LNCAP (cell line): Measurements from ENCODE around the gene GCN1.

ENCODE experiments used
- TF ChIP-seq, protein P1 (sequence below): fragments of 450-650 bp; IDR thresholded peaks from 2 replicates; pipeline ENCODE4 v1.5.1; 2017; ENCODE audit warnings: mild to moderate bottlenecking

The GCN1 gene

DNA sequence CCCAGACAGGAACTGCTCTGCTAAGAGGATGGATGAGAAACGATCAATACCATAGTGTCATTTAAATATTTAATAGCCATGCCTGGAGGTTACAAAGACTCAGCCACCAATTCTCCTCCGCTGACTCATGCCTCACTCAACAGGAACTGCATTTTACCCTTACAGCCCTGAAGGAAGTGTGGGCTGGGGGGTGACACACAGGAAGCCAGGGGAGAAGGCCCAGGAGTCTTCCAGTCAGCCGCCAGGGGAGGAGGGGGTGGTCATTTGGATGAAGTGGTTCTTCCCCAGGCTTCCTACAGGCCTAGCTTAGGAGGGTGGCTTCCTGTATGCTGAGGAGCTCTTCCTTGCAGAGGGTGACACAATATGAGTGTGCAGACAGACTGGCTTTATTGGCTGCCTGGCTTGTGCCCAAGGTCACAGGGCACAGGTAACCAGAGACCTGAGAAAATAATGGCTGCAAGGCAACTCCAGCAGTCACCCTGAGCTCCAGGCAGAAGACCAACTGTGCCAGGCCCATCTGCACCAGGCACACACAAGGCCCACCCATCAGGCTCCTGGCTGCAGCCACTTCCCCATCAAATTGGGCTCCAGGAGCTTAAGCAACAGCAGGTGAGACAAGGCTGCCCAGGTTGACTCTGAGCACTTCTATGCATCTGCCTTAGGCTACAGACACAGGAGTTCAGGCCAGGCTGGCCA, 36.9 kb upstream of the GCN1 start:
- TF ChIP-seq, protein P1, sequence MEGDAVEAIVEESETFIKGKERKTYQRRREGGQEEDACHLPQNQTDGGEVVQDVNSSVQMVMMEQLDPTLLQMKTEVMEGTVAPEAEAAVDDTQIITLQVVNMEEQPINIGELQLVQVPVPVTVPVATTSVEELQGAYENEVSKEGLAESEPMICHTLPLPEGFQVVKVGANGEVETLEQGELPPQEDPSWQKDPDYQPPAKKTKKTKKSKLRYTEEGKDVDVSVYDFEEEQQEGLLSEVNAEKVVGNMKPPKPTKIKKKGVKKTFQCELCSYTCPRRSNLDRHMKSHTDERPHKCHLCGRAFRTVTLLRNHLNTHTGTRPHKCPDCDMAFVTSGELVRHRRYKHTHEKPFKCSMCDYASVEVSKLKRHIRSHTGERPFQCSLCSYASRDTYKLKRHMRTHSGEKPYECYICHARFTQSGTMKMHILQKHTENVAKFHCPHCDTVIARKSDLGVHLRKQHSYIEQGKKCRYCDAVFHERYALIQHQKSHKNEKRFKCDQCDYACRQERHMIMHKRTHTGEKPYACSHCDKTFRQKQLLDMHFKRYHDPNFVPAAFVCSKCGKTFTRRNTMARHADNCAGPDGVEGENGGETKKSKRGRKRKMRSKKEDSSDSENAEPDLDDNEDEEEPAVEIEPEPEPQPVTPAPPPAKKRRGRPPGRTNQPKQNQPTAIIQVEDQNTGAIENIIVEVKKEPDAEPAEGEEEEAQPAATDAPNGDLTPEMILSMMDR: no peak

DNA sequence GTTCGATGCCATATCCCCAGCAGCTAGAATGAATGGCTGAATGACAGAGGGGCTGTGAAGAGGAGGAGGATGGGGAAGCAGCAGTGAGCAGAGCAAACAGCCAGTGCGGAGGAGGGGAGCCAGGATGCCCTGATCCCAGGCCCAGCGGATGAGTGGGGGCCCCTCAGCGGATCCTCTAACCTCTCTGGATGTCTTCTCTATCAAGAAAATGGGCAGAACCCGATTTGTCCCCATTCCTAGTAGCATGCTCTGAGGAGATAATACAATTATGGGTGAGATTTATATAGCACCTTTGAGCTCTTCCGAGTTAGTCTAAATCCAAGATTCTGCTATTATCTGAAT, 36.4 kb upstream of the GCN1 start:
- TF ChIP-seq, protein P1: no peak

DNA sequence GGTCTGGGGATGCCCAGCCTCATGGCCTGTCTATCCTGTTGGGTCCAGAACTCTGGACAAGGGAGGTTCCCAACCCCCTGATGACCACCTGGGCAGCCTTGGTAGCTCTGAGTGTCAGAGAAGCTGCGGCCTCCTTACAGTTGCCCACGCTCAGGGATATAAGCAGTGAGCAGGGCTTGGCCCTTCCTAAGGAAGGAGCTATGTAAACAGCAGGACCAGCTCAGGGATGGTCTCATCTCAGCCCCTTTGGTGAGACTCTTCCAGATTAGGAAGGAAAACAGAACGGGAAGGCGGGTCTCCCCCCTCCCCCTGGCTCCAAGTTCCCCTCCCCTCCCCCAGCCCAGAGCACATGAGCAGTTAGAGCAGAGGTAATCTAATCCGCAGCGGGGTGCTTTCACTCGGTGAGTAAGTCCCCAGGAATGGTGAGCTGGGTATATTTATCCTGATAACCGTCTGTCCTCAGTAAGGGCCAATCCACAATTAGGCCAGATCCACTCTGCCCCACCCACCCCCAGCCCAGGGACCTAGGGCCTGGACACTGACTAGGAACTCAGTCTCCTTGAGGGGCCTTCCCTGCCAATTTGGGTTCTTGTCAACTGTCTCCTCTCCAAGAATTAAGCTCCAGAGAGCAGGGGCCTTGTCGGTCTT, 35.9 kb upstream of the GCN1 start:
- TF ChIP-seq, protein P1: no peak

DNA sequence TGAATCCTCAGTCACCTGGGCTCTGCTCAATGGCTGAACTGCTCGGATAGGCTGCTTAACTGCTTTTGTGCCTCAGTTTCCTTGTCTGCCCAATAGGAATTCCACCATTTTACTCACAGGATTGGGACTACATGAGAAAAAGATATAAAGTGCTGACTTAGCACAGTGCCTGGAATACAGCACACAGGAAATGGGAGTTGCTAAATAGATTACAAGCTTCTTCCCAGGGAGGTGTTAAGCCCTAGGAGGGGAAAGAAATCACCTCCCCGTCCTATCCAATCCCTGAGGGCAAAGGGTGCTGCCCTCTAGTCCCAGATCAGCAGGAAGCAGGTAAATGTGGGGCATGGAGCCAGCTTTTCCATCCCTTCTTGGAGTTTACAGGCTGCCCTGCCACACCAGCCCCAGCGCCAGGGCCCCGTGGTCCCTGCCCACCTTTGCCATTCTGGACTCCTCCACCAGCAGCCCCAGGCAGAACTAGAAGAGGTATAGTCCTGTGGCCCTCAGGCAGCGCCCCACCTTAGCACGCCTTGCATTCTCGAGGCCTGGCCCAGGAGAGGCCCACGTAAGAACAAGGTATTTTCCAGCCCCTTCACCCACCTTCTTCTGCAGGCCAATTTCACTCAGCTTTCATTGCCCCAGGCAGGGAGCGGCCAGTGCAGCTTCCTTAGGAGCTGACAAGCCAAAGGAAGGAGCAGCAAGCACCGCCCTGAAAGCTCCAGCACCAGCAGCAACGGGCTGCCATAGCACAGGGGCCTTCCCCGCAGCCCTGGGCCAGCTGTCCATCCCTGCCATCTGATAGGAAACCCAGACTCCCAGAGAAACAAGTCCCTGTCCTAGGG, 35.2 kb upstream of the GCN1 start:
- TF ChIP-seq, protein P1: no peak; the same call in 1 of the 2 replicates

DNA sequence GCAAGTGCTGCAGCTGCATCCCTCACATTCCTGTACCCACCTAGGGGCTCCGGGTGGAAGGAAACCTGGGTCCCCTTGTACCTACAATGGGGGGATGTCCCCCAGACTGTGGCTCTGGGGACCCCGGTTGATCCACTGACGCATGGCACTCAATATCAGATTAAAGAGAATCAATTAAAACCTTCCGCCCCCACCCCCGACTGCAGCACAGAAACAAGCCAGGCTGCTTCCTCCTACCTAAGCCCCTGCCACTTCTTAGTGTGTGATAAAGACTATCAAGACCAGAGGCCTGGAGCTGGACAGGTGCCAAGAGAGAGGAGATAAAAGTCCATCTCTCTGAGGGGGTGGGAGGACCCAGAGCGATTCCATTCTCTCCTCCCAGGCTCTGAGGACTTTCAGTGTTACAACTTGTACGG, 34.6 kb upstream of the GCN1 start:
- TF ChIP-seq, protein P1: no peak

DNA sequence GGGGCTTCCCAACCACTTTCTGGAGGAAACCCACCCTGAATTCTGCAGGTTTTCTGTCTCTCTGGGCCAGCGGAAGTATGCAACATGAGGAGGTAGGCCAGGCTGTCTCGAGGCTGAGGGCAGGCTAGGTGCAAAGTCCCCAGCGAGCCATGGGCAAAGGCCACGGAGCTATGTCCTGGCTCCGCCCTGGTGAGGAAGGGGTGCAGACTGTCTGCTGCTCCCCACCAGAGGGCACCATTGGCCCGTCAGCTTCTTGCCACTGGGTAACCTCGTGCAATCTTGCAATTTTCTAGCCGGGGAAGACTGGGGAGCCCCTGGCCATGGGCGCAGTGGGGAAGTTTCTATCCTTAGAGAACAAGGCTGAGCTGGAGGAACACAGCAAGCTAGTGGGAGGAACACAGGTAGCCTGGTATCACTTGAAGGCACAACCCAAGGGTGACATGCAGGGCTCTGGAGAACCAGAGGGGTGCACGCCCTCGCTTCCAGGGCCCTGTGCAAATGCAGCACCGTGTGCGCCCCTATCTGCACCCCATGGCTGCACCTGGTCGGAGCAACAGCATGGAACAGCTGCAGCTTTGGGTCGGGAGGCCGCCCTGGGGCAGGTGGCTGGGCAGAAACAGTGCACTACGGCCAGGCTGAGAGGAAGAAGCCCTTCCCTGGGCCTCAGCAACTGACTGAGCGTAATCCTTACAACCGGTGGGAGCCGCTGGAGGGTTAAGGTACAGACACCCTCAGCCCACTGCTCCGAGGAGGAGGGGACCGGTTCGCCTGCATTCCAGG, 34.0 kb upstream of the GCN1 start:
- TF ChIP-seq, protein P1: peak; percentile 96

DNA sequence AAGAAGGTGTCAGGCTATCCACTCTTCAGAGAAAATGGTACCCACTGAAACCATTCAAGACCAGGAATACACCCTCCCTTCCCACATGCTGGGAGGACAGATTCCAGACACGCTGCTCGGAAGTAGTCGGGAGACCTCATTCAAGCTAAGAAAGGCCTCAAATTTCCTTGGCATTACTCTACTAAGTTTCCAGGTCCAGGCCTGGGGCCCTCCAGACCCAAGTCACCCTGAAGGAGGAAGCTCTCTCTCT, 33.5 kb upstream of the GCN1 start:
- TF ChIP-seq, protein P1: no peak
